ENCODE data around the gene USP10. TPM values are rescaled to one million over a fixed set of nuclear protein-coding genes. Genes with fewer than 3 reads are reported as not detected.

The USP10 gene
- total RNA-seq, 4 donors from 2014 or later = 61.1 to 103 (median 74.4) TPM

GRCh38 chr16:84806890-84807258 is 107.1 kb downstream of the USP10 start:
- no peaks in the 10 kb centered on the region for H3K36me3 ChIP-seq
- no peaks in the 10 kb centered on the region for H3K27me3 ChIP-seq
- H3K4me3 ChIP-seq = peak overlapping the region in 1 of 4 donors; percentile 4
- ATAC-seq = no peak
- intact Hi-C loops (cut with DNase I; ENCODE audit: low total_unique reads) (no loop called here), in situ Hi-C loops (cut with MboI; ENCODE audit: low sequenced_read_pairs in 4 of 4) (no loop called here)
- TF ChIP-seq CTCF (IDR thresholded peaks at IDR 0.05 in 4 of 5, conservative IDR thresholded peaks at IDR 0.05 in 1 of 5) = no peak
- TF ChIP-seq POLR2A (IDR thresholded peaks at IDR 0.05) = no peak
- H3K9me3 ChIP-seq = no peaks in the 10 kb centered on the region
- peak overlapping the region in 1 of 4 donors; percentile 33 for H3K27ac ChIP-seq
- DNase-seq = no peak
- no peaks in the 10 kb centered on the region for H3K4me1 ChIP-seq

- Histone ChIP-seq H3K9me3 (no peaks in the 10 kb centered on the region), H3K27ac (no peak overlapping the region), H3K27me3 (no peaks in the 10 kb centered on the region), H3K4me1 (no peaks in the 10 kb centered on the region), H3K4me3 (no peak overlapping the region), H3K36me3 (no peaks in the 10 kb centered on the region)
- DNase-seq (no peak), ATAC-seq (no peak)
- intact Hi-C loops (cut with DNase I; ENCODE audit: low total_unique reads) = no loop called here
- in situ Hi-C loops (cut with MboI; ENCODE audit: low sequenced_read_pairs in 4 of 4) = no loop called here
- TF ChIP-seq CTCF (IDR thresholded peaks at IDR 0.05 in 4 of 5, conservative IDR thresholded peaks at IDR 0.05 in 1 of 5) (no peak), POLR2A (IDR thresholded peaks at IDR 0.05) (no peak)
Measured at GRCh38 chr16:84807776-84808175, 108.0 kb downstream of the USP10 start.

- in situ Hi-C loops (cut with MboI; ENCODE audit: low sequenced_read_pairs in 4 of 4) (no loop called here), intact Hi-C loops (cut with DNase I; ENCODE audit: low total_unique reads) (no loop called here)
- no peak for TF ChIP-seq POLR2A (IDR thresholded peaks at IDR 0.05)
- TF ChIP-seq CTCF (IDR thresholded peaks at IDR 0.05 in 4 of 5, conservative IDR thresholded peaks at IDR 0.05 in 1 of 5) = no peak
- ATAC-seq (no peak), DNase-seq (no peak)
- H3K4me3 ChIP-seq = no peak overlapping the region
- no peaks in the 10 kb centered on the region for H3K9me3 ChIP-seq
- H3K27ac ChIP-seq = no peak overlapping the region
- H3K27me3 ChIP-seq = no peaks in the 10 kb centered on the region
- no peaks in the 10 kb centered on the region for H3K4me1 ChIP-seq
- H3K36me3 ChIP-seq = no peaks in the 10 kb centered on the region
Measured at GRCh38 chr16:84808826-84809225, 109.0 kb downstream of the USP10 start.

- Histone ChIP-seq H3K4me1 (no peaks in the 10 kb centered on the region), H3K27ac (peak overlapping the region; percentile 8 to 66 (median 46)), H3K36me3 (no peaks in the 10 kb centered on the region), H3K27me3 (no peaks in the 10 kb centered on the region), H3K9me3 (no peaks in the 10 kb centered on the region), H3K4me3 (no peak overlapping the region)
- DNase-seq (peak in 1 of 2 donors; percentile 50), ATAC-seq (peak; percentile 56 to 70)
- TF ChIP-seq CTCF (IDR thresholded peaks at IDR 0.05 in 4 of 5, conservative IDR thresholded peaks at IDR 0.05 in 1 of 5) (no peak), POLR2A (IDR thresholded peaks at IDR 0.05) (no peak)
- in situ Hi-C loops (cut with MboI; ENCODE audit: low sequenced_read_pairs in 4 of 4) (no loop called here), intact Hi-C loops (cut with DNase I; ENCODE audit: low total_unique reads) (no loop called here)
Measured at GRCh38 chr16:84810518-84811273, 110.9 kb downstream of the USP10 start.

- ATAC-seq = no peak
- in situ Hi-C loops (cut with MboI; ENCODE audit: low sequenced_read_pairs in 4 of 4) = no loop called here
Measured at GRCh38 chr16:84811529-84811928, 111.7 kb downstream of the USP10 start.

More at GRCh38 chr16:84811529-84811928, 111.7 kb downstream of the USP10 start:
- Histone ChIP-seq H3K27me3 (no peaks in the 10 kb centered on the region), H3K27ac (no peak overlapping the region), H3K4me3 (no peak overlapping the region), H3K36me3 (no peaks in the 10 kb centered on the region), H3K9me3 (no peaks in the 10 kb centered on the region), H3K4me1 (no peaks in the 10 kb centered on the region)
- intact Hi-C loops (cut with DNase I; ENCODE audit: low total_unique reads) = no loop called here
- no peak for TF ChIP-seq CTCF (IDR thresholded peaks at IDR 0.05 in 4 of 5, conservative IDR thresholded peaks at IDR 0.05 in 1 of 5)
- no peak for TF ChIP-seq POLR2A (IDR thresholded peaks at IDR 0.05)
- no peak for DNase-seq
